Nephron (organoid): ENCODE data around the gene NEIL3.

Experiments
- H3K27ac Mint-ChIP-seq, 3 experiments: 2 replicates each; pipeline ENCODE4 v1.8.0; 2020; ENCODE audit warnings: mixed read lengths in 3 of 3, mild to moderate bottlenecking in 2 of 3, moderate library complexity in 1 of 3
- H3K27me3 Mint-ChIP-seq: 2 replicates; pipeline ENCODE4 v1.8.0; 2021; ENCODE audit warnings: low read depth, mild to moderate bottlenecking, moderate library complexity, mixed read lengths
- H3K36me3 Mint-ChIP-seq: 2 replicates; pipeline ENCODE4 v1.8.0; 2020; ENCODE audit warnings: low read depth, mixed read lengths
- H3K4me1 Mint-ChIP-seq: 2 replicates; pipeline ENCODE4 v1.8.0; 2020; ENCODE audit warnings: mixed read lengths
- H3K4me3 Mint-ChIP-seq, 3 experiments: 2 replicates each; pipeline ENCODE4 v1.8.0; 2020; ENCODE audit warnings: mild to moderate bottlenecking in 3 of 3, mixed read lengths in 3 of 3, moderate library complexity in 2 of 3
- H3K9me3 Mint-ChIP-seq: 2 replicates; pipeline ENCODE4 v1.8.0; 2020; ENCODE audit warnings: mixed read lengths
- TF ChIP-seq, protein P1 (sequence below), 3 experiments: fragments of 200-600 bp; sonication (generic); IDR thresholded peaks; one replicate each; pipeline ENCODE4 v1.5.0; 2021; ENCODE audit warnings: antibody characterized with exemption in 3 of 3; ENCODE audit not compliant: unreplicated experiment in 3 of 3

The NEIL3 gene, protein sequence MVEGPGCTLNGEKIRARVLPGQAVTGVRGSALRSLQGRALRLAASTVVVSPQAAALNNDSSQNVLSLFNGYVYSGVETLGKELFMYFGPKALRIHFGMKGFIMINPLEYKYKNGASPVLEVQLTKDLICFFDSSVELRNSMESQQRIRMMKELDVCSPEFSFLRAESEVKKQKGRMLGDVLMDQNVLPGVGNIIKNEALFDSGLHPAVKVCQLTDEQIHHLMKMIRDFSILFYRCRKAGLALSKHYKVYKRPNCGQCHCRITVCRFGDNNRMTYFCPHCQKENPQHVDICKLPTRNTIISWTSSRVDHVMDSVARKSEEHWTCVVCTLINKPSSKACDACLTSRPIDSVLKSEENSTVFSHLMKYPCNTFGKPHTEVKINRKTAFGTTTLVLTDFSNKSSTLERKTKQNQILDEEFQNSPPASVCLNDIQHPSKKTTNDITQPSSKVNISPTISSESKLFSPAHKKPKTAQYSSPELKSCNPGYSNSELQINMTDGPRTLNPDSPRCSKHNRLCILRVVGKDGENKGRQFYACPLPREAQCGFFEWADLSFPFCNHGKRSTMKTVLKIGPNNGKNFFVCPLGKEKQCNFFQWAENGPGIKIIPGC

DNA sequence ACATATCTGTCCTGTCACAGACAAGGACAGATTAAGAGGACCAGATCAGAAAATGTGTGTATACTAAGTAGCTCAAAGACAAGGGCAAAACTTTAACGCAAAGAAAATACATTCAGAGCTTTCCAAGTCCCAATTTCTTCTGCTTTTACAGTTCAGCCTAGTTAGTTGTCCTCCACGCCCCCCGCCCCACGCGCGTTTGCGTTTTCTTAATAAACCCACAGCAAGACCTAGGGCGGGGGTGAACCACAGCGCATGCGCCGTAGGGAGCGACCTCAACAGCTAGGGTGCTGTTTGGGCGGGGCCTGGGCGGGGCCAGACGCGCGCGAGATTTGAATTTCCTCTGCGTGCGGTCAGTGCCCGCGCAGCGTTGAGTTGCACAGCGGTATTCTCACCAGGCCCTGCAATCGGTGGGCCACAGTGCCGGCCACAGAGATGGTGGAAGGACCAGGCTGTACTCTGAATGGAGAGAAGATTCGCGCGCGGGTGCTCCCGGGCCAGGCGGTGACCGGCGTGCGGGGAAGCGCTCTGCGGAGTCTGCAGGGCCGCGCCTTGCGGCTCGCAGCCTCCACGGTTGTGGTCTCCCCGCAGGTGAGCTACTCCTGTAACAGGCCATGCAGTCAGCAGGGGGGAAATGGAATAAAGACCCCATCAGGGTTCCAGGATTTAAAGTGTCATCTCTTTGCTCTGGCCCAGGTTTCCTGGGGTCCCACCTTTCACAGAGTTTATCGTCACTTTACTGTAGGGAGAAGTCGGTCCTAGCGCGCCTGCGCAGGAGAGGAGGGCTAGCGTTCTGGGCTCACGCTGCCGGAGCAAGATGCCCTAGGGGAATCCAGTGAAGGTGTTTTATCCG is at the start of gene NEIL3:
Gene NEIL3, plus strand, starts transcription at position 353 of the 850 bp plus-strand sequence. Its CDS starts 80 bp downstream, at position 433.
- Mint-ChIP-seq H3K9me3 (no peaks in the 10 kb centered on the region), H3K4me3 (peak within 1 kb of the TSS; percentile 80 to 96 (median 93))

DNA sequence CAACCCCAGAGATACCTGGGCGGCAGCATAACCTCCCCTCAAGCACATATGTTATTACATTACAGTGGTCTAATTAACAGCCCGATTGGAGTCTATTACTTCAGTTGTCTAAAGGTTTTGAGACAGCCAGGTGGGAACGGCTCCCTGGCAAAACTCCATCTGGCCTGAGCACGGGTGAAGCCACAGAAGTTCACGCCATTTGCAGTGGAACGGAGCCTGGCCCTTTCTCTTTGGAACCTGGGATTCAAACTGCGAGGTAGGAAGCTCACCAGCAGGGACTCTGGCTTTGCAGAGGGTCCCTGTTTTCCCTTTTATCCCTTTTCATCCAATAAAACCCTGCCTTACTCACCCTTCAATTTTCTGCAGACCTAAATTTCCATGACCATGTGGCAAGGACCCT is 45.9 kb upstream of the NEIL3 start:
- H3K9me3 Mint-ChIP-seq = no peaks in the 10 kb centered on the region
- H3K4me1 Mint-ChIP-seq = no peaks in the 10 kb centered on the region
- peak overlapping the region in 1 of 3 experiments; percentile 40 for H3K27ac Mint-ChIP-seq
- H3K4me3 Mint-ChIP-seq = no peak overlapping the region
- TF ChIP-seq, protein P1, sequence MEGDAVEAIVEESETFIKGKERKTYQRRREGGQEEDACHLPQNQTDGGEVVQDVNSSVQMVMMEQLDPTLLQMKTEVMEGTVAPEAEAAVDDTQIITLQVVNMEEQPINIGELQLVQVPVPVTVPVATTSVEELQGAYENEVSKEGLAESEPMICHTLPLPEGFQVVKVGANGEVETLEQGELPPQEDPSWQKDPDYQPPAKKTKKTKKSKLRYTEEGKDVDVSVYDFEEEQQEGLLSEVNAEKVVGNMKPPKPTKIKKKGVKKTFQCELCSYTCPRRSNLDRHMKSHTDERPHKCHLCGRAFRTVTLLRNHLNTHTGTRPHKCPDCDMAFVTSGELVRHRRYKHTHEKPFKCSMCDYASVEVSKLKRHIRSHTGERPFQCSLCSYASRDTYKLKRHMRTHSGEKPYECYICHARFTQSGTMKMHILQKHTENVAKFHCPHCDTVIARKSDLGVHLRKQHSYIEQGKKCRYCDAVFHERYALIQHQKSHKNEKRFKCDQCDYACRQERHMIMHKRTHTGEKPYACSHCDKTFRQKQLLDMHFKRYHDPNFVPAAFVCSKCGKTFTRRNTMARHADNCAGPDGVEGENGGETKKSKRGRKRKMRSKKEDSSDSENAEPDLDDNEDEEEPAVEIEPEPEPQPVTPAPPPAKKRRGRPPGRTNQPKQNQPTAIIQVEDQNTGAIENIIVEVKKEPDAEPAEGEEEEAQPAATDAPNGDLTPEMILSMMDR (IDR thresholded peaks at IDR 0.05; ENCODE audit: unreplicated experiment in 3 of 3) = no peak
- H3K27me3 Mint-ChIP-seq = no peaks in the 10 kb centered on the region
- no peaks in the 10 kb centered on the region for H3K36me3 Mint-ChIP-seq

More for the DNA sequence above, at the start of gene NEIL3:
- no peaks in the 10 kb centered on the region for H3K36me3 Mint-ChIP-seq
- peak within 1 kb of the TSS; percentile 0 to 78 (median 9) for H3K27ac Mint-ChIP-seq
- H3K4me1 Mint-ChIP-seq = peaks cover 11% of the 10 kb centered on the region
- no peaks in the 10 kb centered on the region for H3K27me3 Mint-ChIP-seq
- TF ChIP-seq, protein P1 (IDR thresholded peaks at IDR 0.05; ENCODE audit: unreplicated experiment in 3 of 3) = no peak

DNA sequence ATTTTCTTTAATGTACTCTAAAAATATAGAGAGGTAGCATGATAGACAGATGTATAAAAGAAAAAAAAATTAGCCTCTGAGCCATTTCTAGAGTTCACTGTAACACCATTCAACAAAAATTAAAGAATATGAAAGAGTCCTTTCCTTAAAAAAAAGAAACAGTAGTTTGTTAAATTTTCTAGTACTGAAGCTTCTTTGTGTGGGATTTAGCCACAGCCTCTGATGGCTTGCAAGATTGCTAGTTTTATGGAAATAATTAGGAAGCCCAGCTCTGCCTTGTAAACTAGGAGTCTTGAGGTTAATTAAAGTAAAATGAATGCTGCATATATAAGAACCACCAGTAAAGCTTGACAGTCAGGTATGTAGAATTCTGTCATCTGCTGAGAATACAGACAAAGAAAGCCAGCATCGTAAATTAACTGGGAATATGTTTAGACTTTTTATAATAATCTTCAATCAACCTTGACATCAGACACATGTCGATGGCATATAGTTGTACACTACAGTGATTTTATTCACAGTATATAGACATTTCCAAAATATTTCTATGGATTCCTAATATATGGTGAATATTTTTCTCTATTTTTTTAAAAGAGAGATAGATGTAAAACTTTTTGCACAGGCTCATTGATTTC is 44.8 kb upstream of the NEIL3 start:
- H3K27me3 Mint-ChIP-seq = no peaks in the 10 kb centered on the region
- no peak overlapping the region for H3K27ac Mint-ChIP-seq
- TF ChIP-seq, protein P1 (IDR thresholded peaks at IDR 0.05; ENCODE audit: unreplicated experiment in 3 of 3) = no peak
- no peaks in the 10 kb centered on the region for H3K36me3 Mint-ChIP-seq
- H3K4me1 Mint-ChIP-seq = no peaks in the 10 kb centered on the region
- H3K4me3 Mint-ChIP-seq = no peak overlapping the region
- H3K9me3 Mint-ChIP-seq = no peaks in the 10 kb centered on the region

DNA sequence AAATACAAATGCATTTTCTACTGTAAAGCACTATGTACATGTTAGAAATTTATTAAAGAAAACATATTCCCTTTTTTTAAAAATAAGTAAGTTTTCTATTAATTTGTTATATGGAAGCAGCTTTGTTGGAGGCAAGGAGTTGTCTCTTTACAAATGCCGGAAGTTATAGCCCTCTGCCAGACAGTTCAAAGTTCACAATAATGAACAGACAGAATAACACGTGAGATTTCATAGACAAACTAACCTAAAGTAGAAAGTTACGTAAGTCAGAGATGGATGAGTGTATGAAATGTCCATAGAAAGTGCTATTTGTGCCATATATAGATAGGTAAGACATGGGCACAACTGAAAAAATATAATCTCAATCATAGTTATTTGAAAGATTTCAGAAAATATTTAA is 43.9 kb upstream of the NEIL3 start:
- TF ChIP-seq, protein P1 (IDR thresholded peaks at IDR 0.05; ENCODE audit: unreplicated experiment in 3 of 3) = no peak
- H3K9me3 Mint-ChIP-seq = no peaks in the 10 kb centered on the region
- H3K4me3 Mint-ChIP-seq = no peak overlapping the region
- H3K4me1 Mint-ChIP-seq = no peaks in the 10 kb centered on the region
- peak overlapping the region in 2 of 3 experiments; percentile 43 to 78 for H3K27ac Mint-ChIP-seq
- H3K36me3 Mint-ChIP-seq = no peaks in the 10 kb centered on the region
- H3K27me3 Mint-ChIP-seq = no peaks in the 10 kb centered on the region

DNA sequence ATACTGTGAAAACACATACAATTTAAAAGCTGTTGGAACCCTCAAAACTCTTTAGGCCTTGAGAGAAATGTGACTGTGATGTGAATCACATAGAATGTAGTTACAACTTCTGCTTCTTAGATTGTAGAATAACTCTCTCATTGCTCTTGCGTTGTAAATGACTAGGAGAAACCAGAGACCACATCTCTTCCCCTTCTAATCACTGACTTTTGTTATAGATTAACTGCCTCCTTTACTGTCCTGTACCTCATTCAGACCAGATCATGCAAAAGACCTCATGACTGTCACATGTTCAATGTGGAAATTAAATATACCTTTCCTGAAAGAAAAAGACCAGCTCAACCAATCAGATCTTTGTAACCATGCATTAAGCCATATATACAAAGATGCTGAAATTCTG is 43.2 kb upstream of the NEIL3 start:
- Mint-ChIP-seq H3K4me1 (no peaks in the 10 kb centered on the region), H3K27me3 (no peaks in the 10 kb centered on the region), H3K9me3 (no peaks in the 10 kb centered on the region), H3K4me3 (no peak overlapping the region), H3K36me3 (no peaks in the 10 kb centered on the region), H3K27ac (peak overlapping the region in 2 of 3 experiments; percentile 3 to 78)
- TF ChIP-seq, protein P1 (IDR thresholded peaks at IDR 0.05; ENCODE audit: unreplicated experiment in 3 of 3) = no peak
